NT2/D1 (cell line): ENCODE measurements around the gene MACROD1.

Experiments
- SUZ12 ChIP-seq: IDR thresholded peaks from 2 replicates; pipeline ENCODE4 v1.6.1; 2011; ENCODE audit not compliant: insufficient read length, insufficient read depth; ENCODE audit errors: extremely low read depth
- YY1 ChIP-seq: IDR thresholded peaks from 2 replicates; pipeline ENCODE4 v1.6.1; 2011; ENCODE audit not compliant: insufficient read length, insufficient read depth
- ZNF274 ChIP-seq: IDR thresholded peaks from 2 replicates; pipeline ENCODE4 v1.6.1; 2011; ENCODE audit warnings: mild to moderate bottlenecking, low read depth, low read length

GRCh38 chr11:64062185-64063039, 103.5 kb downstream of the MACROD1 start:
- TF ChIP-seq YY1 (no peak), ZNF274 (no peak), SUZ12 (no peak)
